ENCODE data around the gene ADARB2. TPM values are rescaled to one million over a fixed set of nuclear protein-coding genes. Genes with fewer than 3 reads are reported as not detected.

The ADARB2 gene
- polyA plus RNA-seq, 1 of the 3 experiments (the other 2 are of a cell fraction): not detected

DNA sequence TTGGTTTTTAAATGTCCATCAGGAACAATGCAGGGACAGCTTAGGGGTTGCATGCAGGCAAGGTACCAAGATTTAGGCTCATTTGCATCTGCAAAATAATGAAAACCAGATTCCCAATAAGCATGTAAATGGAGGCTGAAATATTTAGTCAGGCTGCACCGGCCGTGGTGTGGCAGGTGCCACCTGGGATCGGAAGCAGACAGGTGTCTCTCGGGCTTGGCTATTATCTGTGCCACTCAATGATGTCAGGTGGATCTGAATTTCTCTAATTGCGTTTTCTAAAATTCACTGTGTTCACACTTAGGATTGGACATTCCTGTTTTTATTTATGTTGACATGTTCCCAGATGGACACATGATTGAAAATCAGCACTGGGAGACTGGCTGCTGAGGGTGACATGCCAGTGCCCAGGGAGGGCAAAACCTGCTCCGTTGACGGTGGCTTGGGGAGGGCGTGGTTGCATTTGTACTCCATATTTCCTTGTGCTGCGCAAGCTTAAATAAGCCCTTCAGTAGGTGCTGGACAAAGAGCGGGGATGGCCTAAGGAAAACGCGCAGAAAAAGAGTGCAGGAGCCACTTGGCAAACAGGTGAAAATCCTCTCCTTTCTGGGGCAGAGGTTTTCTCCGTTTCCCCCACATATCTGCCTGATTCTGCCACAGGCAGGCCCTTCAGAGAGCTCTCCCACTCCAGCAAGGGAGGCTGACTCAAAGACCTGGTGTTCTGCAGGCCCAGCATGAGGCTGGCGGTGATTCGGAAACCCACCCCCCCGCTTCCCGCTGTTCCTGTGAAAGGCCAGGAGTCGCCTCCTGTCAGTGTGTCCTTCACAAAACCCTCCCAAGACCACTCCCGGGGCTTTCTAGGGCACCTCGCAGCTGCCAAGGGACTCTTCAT lies 538.6 kb downstream of the ADARB2 start:
- H3K4me2 ChIP-seq: no peak overlapping the region
- POLR2A ChIA-PET: no interaction called here
- no peaks in the 10 kb centered on the region for H3K36me3 ChIP-seq (replicated peaks in 1 of 2; ENCODE audit: control insufficient read depth in 1 of 2, insufficient read depth in 2 of 2, low read length in 1 of 2)
- no peaks in the 10 kb centered on the region for H3K27me3 ChIP-seq (ENCODE audit: insufficient read depth)
- H3K9me2 ChIP-seq: no peaks in the 10 kb centered on the region
- H3K9ac ChIP-seq: no peak overlapping the region
- no peaks in the 10 kb centered on the region for H3F3A ChIP-seq (replicated peaks; ENCODE audit: insufficient read depth)
- DNase-seq: no peak
- H3K4me1 ChIP-seq (ENCODE audit: control insufficient read depth in 1 of 2, insufficient read depth in 2 of 2, low read depth in 1 of 2, low read length in 1 of 2): no peaks in the 10 kb centered on the region
- no peak for TF ChIP-seq ZBTB33 (IDR thresholded peaks at IDR 0.05; ENCODE audit: borderline replicate concordance, low read depth)
- no peak for TF ChIP-seq CTCF (IDR thresholded peaks at IDR 0.05)
- no peak for TF ChIP-seq TEAD4 (IDR thresholded peaks at IDR 0.05; ENCODE audit: borderline replicate concordance, insufficient read depth)
- TF ChIP-seq SMC3 (IDR thresholded peaks at IDR 0.05; ENCODE audit: low read depth, low read length): no peak
- TF ChIP-seq POLR2AphosphoS5 (IDR thresholded peaks at IDR 0.05; ENCODE audit: low read depth, low read length): no peak
- TF ChIP-seq CHD2 (IDR thresholded peaks at IDR 0.05; ENCODE audit: low read length, partially characterized antibody): no peak
- no peak for TF ChIP-seq FOXM1 (IDR thresholded peaks at IDR 0.05; ENCODE audit: low read depth)
- H3K79me2 ChIP-seq (ENCODE audit: insufficient read depth): no peaks in the 10 kb centered on the region
- 0 out of 2 replicates have a peak, but pooled peaks cover 4% of the 10 kb centered on the region for H3K9me3 ChIP-seq
- H3K27ac ChIP-seq (ENCODE audit: low read depth in 2 of 2, low read length in 1 of 2): no peak overlapping the region
- H2AFZ ChIP-seq (ENCODE audit: low read depth): no peak overlapping the region
- CTCF ChIA-PET: no interaction called here
- 57% methylated on average over 18 of the region's 20 CpGs for WGBS (ENCODE audit: low lambda C conversion rate)
- H4K20me1 ChIP-seq (ENCODE audit: insufficient read depth): no peaks in the 10 kb centered on the region
- no peak overlapping the region for H3K4me3 ChIP-seq (ENCODE audit: low read depth in 2 of 2, low read length in 1 of 2)

DNA sequence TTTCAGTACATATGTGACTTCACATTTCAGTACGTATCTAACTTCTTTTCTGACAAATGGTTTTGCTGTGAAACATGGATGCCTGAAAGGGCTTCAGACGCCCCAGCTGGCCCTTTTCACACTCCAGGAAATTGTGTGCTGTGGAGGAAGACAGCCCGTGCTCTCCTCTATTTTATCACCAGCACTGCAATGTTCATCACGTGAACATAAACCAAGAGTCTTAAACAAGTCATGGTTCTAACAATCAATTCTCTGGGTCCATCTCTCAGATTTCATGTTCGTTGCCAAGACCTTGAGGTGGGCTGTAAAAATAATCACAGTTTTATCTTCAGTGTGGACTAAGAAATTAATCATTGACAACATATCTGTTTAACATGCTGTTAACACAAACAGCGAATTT lies 539.9 kb downstream of the ADARB2 start:
- H3K4me1 ChIP-seq (ENCODE audit: control insufficient read depth in 1 of 2, insufficient read depth in 2 of 2, low read depth in 1 of 2, low read length in 1 of 2): no peaks in the 10 kb centered on the region
- DNase-seq: no peak
- H3K27ac ChIP-seq (ENCODE audit: low read depth in 2 of 2, low read length in 1 of 2): no peak overlapping the region
- POLR2A ChIA-PET: interaction anchor here (0.7 kb wide), 1 partner anchor 368 kb away, joined by 4 read pairs; no protein-coding TSS in a partner anchor
- no peak overlapping the region for H2AFZ ChIP-seq (ENCODE audit: low read depth)
- no peaks in the 10 kb centered on the region for H3K36me3 ChIP-seq (replicated peaks in 1 of 2; ENCODE audit: control insufficient read depth in 1 of 2, insufficient read depth in 2 of 2, low read length in 1 of 2)
- no peak overlapping the region for H3K4me3 ChIP-seq (ENCODE audit: low read depth in 2 of 2, low read length in 1 of 2)
- H3K27me3 ChIP-seq (ENCODE audit: insufficient read depth): no peaks in the 10 kb centered on the region
- no peaks in the 10 kb centered on the region for H3K9me2 ChIP-seq
- 35% methylated on average over 6 of the region's 6 CpGs for WGBS (ENCODE audit: low lambda C conversion rate)
- no peaks in the 10 kb centered on the region for H3F3A ChIP-seq (replicated peaks; ENCODE audit: insufficient read depth)
- H3K9ac ChIP-seq: no peak overlapping the region
- H3K4me2 ChIP-seq: no peak overlapping the region
- CTCF ChIA-PET: no interaction called here
- no peaks in the 10 kb centered on the region for H4K20me1 ChIP-seq (ENCODE audit: insufficient read depth)
- no peaks in the 10 kb centered on the region for H3K79me2 ChIP-seq (ENCODE audit: insufficient read depth)
- H3K9me3 ChIP-seq: 0 out of 2 replicates have a peak, but pooled peaks cover 4% of the 10 kb centered on the region
- TF ChIP-seq CHD2 (IDR thresholded peaks at IDR 0.05; ENCODE audit: low read length, partially characterized antibody) (no peak), SMC3 (IDR thresholded peaks at IDR 0.05; ENCODE audit: low read depth, low read length) (no peak)
- TF ChIP-seq, protein P1, sequence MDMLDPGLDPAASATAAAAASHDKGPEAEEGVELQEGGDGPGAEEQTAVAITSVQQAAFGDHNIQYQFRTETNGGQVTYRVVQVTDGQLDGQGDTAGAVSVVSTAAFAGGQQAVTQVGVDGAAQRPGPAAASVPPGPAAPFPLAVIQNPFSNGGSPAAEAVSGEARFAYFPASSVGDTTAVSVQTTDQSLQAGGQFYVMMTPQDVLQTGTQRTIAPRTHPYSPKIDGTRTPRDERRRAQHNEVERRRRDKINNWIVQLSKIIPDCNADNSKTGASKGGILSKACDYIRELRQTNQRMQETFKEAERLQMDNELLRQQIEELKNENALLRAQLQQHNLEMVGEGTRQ (IDR thresholded peaks at IDR 0.05; ENCODE audit: borderline replicate concordance, low read depth, low read length): no peak
- TF ChIP-seq, protein P2, sequence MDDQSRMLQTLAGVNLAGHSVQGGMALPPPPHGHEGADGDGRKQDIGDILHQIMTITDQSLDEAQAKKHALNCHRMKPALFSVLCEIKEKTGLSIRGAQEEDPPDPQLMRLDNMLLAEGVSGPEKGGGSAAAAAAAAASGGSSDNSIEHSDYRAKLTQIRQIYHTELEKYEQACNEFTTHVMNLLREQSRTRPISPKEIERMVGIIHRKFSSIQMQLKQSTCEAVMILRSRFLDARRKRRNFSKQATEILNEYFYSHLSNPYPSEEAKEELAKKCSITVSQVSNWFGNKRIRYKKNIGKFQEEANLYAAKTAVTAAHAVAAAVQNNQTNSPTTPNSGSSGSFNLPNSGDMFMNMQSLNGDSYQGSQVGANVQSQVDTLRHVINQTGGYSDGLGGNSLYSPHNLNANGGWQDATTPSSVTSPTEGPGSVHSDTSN (IDR thresholded peaks at IDR 0.05): no peak
